Stimulated activated effector memory CD8-positive, alpha-beta T cell treated with anti-CD3 and anti-CD28 coated beads, Interleukin-12 subunit alpha, Interleukin-12 subunit beta, amount 100 ng/mL, for 72 hours (primary cell): ENCODE results near the gene ARRDC1.
"Not testable (repeated sequence)": the region's sequence is repeated elsewhere in the genome, so short reads cannot be mapped to it uniquely, and the experiment has no call there.

Source experiments
- ATAC-seq: fragments of 150-1000 bp; cut with Tn5 transposase; 2 replicates; pipeline ENCODE4 v1.10.0; 2021
- DNase-seq, 2 donors: peaks; one replicate each; pipeline ENCODE4 v3.0.0; 2021 to 2022; ENCODE audit warnings: low spot score in 2 of 2
- H3K27ac Mint-ChIP-seq: one replicate; pipeline ENCODE4 v1.8.0; 2022; ENCODE audit warnings: mild to moderate bottlenecking, mixed read lengths
- H3K36me3 Mint-ChIP-seq: one replicate; pipeline ENCODE4 v1.8.0; 2022; ENCODE audit warnings: mild to moderate bottlenecking, mixed read lengths
- H3K4me1 Mint-ChIP-seq: one replicate; pipeline ENCODE4 v1.8.0; 2022; ENCODE audit warnings: mixed read lengths
- H3K4me3 Mint-ChIP-seq: one replicate; pipeline ENCODE4 v1.8.0; 2022; ENCODE audit warnings: mild to moderate bottlenecking, mixed read lengths
- H3K9me3 Mint-ChIP-seq: one replicate; pipeline ENCODE4 v1.8.0; 2022; ENCODE audit warnings: mixed read lengths

ARRDC1 gene

GRCh38 chr9:137614631-137615386 lies 9.3 kb downstream of the ARRDC1 start:
- Mint-ChIP-seq H3K27ac (peak overlapping the region; percentile 34), H3K9me3 (no peaks in the 10 kb centered on the region), H3K36me3 (peaks cover 48% of the 10 kb centered on the region), H3K4me3 (no peak overlapping the region), H3K4me1 (peaks cover 39% of the 10 kb centered on the region)
- DNase-seq (no peak), ATAC-seq (no peak)

GRCh38 chr9:137615387-137615871 lies 9.9 kb downstream of the ARRDC1 start:
- Mint-ChIP-seq H3K4me3 (no peak overlapping the region), H3K27ac (no peak overlapping the region)

GRCh38 chr9:137618105-137619067 lies 12.9 kb downstream of the ARRDC1 start, which contains the start of gene EHMT1:
Gene EHMT1 (plus strand): TSS chr9:137619005. CDS start chr9:137619029, 24 bp downstream.
- peak; percentile 97 to 99 for DNase-seq
- peak; percentile 84 for ATAC-seq
- Mint-ChIP-seq H3K36me3 (peaks cover 59% of the 10 kb centered on the region), H3K9me3 (no peaks in the 10 kb centered on the region), H3K4me3 (peak within 1 kb of the TSS; percentile 79), H3K4me1 (peaks cover 32% of the 10 kb centered on the region), H3K27ac (peak within 1 kb of the TSS; percentile 85)

More at GRCh38 chr9:137615387-137615871, 9.9 kb downstream of the ARRDC1 start:
- Mint-ChIP-seq H3K9me3 (no peaks in the 10 kb centered on the region), H3K4me1 (peaks cover 46% of the 10 kb centered on the region), H3K36me3 (peaks cover 49% of the 10 kb centered on the region)
- ATAC-seq: no peak
- no peak for DNase-seq

- peak overlapping the region; percentile 85 for H3K27ac Mint-ChIP-seq
- H3K36me3 Mint-ChIP-seq: peaks cover 65% of the 10 kb centered on the region
- DNase-seq (peak in 1 of 2 donors; percentile 71), ATAC-seq (peak; percentile 31)
- H3K4me1 Mint-ChIP-seq: peaks cover 32% of the 10 kb centered on the region
- H3K9me3 Mint-ChIP-seq: no peaks in the 10 kb centered on the region
- H3K4me3 Mint-ChIP-seq: peak overlapping the region; percentile 79
Measured at GRCh38 chr9:137619240-137620047, 14.0 kb downstream of the ARRDC1 start.

GRCh38 chr9:137620048-137620405 lies 14.5 kb downstream of the ARRDC1 start:
- Mint-ChIP-seq H3K9me3 (no peaks in the 10 kb centered on the region), H3K4me1 (peaks cover 34% of the 10 kb centered on the region), H3K27ac (peak overlapping the region; percentile 85), H3K36me3 (peaks cover 66% of the 10 kb centered on the region), H3K4me3 (peak overlapping the region; percentile 79)
- DNase-seq (no peak), ATAC-seq (no peak)

- Mint-ChIP-seq H3K27ac (peak overlapping the region; percentile 63), H3K36me3 (peaks cover 68% of the 10 kb centered on the region), H3K4me3 (peak overlapping the region; percentile 79), H3K4me1 (peaks cover 39% of the 10 kb centered on the region), H3K9me3 (no peaks in the 10 kb centered on the region)
- ATAC-seq (no peak), DNase-seq (no peak)
Measured at GRCh38 chr9:137620581-137620980, 15.1 kb downstream of the ARRDC1 start.

GRCh38 chr9:137621131-137621757 lies 15.8 kb downstream of the ARRDC1 start:
- H3K4me3 Mint-ChIP-seq: peak overlapping the region; percentile 79
- no peaks in the 10 kb centered on the region for H3K9me3 Mint-ChIP-seq
- no peak for ATAC-seq
- peak overlapping the region; percentile 63 for H3K27ac Mint-ChIP-seq
- H3K4me1 Mint-ChIP-seq: peaks cover 42% of the 10 kb centered on the region
- H3K36me3 Mint-ChIP-seq: peaks cover 62% of the 10 kb centered on the region
- no peak for DNase-seq

GRCh38 chr9:137622211-137622610 lies 16.7 kb downstream of the ARRDC1 start:
- peak overlapping the region; percentile 26 for H3K27ac Mint-ChIP-seq
- not testable (repeated sequence) for H3K9me3 Mint-ChIP-seq, ATAC-seq, H3K4me3 Mint-ChIP-seq, DNase-seq
- peaks cover 55% of the 10 kb centered on the region for H3K36me3 Mint-ChIP-seq
- H3K4me1 Mint-ChIP-seq: peaks cover 44% of the 10 kb centered on the region

GRCh38 chr9:137626464-137626863 lies 21.0 kb downstream of the ARRDC1 start:
- H3K27ac Mint-ChIP-seq: no peak overlapping the region
- H3K36me3 Mint-ChIP-seq: peaks cover 48% of the 10 kb centered on the region
- DNase-seq: no peak
- H3K4me3 Mint-ChIP-seq: no peak overlapping the region
- no peaks in the 10 kb centered on the region for H3K9me3 Mint-ChIP-seq
- no peak for ATAC-seq
- peaks cover 41% of the 10 kb centered on the region for H3K4me1 Mint-ChIP-seq

- Mint-ChIP-seq H3K4me1 (peaks cover 50% of the 10 kb centered on the region), H3K36me3 (peaks cover 43% of the 10 kb centered on the region)
- DNase-seq, H3K9me3 Mint-ChIP-seq, H3K27ac Mint-ChIP-seq, H3K4me3 Mint-ChIP-seq, ATAC-seq: not testable (repeated sequence)
Measured at GRCh38 chr9:137627406-137627805, 21.9 kb downstream of the ARRDC1 start.

- H3K4me3 Mint-ChIP-seq: peak overlapping the region; percentile 0
- H3K4me1 Mint-ChIP-seq: peaks cover 67% of the 10 kb centered on the region
- DNase-seq: no peak
- no peak for ATAC-seq
- H3K36me3 Mint-ChIP-seq: peaks cover 28% of the 10 kb centered on the region
- H3K27ac Mint-ChIP-seq: peak overlapping the region; percentile 16
- no peaks in the 10 kb centered on the region for H3K9me3 Mint-ChIP-seq
Measured at GRCh38 chr9:137630126-137630525, 24.6 kb downstream of the ARRDC1 start.

- Mint-ChIP-seq H3K27ac (peak overlapping the region; percentile 16), H3K4me1 (peaks cover 62% of the 10 kb centered on the region), H3K4me3 (peak overlapping the region; percentile 0), H3K36me3 (peaks cover 24% of the 10 kb centered on the region), H3K9me3 (no peaks in the 10 kb centered on the region)
- ATAC-seq (no peak), DNase-seq (no peak)
Measured at GRCh38 chr9:137630679-137631078, 25.2 kb downstream of the ARRDC1 start.

- Mint-ChIP-seq H3K36me3 (peaks cover 24% of the 10 kb centered on the region), H3K4me3 (no peak overlapping the region), H3K4me1 (peaks cover 56% of the 10 kb centered on the region), H3K27ac (peak overlapping the region; percentile 77), H3K9me3 (no peaks in the 10 kb centered on the region)
- DNase-seq (no peak), ATAC-seq (no peak)
Measured at GRCh38 chr9:137631345-137632229, 26.1 kb downstream of the ARRDC1 start.
